Measurements from ENCODE around the gene ARRDC4.

DNA sequence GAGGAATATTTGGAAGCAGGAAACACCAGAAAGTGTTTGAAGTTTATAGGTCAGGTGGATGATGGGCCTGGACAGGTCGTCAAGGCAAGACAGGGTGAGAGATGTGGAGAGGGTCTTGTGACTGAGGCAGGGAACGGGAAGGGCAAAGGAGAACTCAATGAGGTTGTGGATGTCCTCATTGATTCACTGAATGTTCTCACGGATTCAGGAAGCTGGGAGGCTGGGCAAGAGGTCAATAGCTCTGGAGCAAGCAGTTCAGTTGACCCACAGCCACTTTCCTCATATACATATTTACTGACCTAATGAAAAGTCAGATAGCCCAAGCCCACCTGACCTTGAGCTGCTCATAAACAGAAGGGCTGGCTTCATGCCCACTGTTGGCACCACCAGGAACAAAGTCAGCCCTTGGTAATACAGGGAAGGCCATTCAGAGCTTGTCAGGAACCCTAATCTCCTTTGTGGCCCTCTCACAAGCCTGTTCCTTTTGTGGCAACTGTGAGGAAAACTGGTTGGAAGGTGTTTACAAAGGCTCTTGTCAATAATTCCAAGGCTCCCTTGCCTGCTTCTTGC is 31.6 kb downstream of the ARRDC4 start:
- TF ChIP-seq, protein P1, sequence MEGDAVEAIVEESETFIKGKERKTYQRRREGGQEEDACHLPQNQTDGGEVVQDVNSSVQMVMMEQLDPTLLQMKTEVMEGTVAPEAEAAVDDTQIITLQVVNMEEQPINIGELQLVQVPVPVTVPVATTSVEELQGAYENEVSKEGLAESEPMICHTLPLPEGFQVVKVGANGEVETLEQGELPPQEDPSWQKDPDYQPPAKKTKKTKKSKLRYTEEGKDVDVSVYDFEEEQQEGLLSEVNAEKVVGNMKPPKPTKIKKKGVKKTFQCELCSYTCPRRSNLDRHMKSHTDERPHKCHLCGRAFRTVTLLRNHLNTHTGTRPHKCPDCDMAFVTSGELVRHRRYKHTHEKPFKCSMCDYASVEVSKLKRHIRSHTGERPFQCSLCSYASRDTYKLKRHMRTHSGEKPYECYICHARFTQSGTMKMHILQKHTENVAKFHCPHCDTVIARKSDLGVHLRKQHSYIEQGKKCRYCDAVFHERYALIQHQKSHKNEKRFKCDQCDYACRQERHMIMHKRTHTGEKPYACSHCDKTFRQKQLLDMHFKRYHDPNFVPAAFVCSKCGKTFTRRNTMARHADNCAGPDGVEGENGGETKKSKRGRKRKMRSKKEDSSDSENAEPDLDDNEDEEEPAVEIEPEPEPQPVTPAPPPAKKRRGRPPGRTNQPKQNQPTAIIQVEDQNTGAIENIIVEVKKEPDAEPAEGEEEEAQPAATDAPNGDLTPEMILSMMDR (conservative IDR thresholded peaks at IDR 0.05) = no peak
- no peak for TF ChIP-seq EZH2 (IDR thresholded peaks at IDR 0.05; ENCODE audit: low read depth)
